ENCODE results near the gene DENND11. TPM values are rescaled to one million over a fixed set of nuclear protein-coding genes. Genes with fewer than 3 reads are reported as not detected.

DENND11 gene
- total RNA-seq, 3 donors from 2014 or later: 14.1 to 49.2 (median 32.1) TPM

DNA sequence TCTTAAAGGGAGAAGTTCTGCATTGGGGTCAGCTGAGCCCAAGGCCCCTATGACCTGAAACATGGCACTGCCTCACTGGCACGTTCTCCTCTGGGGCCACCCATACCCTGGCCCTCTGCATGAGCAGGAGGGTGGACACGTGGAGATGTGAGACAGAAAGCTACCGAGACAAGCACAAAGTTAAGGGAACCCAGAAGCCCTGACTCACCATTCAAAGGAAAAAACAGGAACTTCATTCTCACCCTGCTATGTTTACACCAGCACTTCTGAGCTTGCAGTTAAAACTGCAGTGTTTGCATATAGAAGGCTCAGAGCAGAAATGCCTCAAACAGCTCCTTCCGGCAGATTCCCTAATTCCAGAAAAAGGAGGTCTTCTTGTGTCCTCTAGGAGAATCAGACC is 41.7 kb downstream of the DENND11 start:
- Histone ChIP-seq H3K9me3 (no peaks in the 10 kb centered on the region), H3K4me3 (no peak overlapping the region), H3K27ac (no peak overlapping the region), H3K27me3 (no peaks in the 10 kb centered on the region), H3K36me3 (no peaks in the 10 kb centered on the region), H3K4me1 (no peaks in the 10 kb centered on the region)
- TF ChIP-seq POLR2AphosphoS5 (IDR thresholded peaks at IDR 0.05): no peak
- TF ChIP-seq, protein P1, sequence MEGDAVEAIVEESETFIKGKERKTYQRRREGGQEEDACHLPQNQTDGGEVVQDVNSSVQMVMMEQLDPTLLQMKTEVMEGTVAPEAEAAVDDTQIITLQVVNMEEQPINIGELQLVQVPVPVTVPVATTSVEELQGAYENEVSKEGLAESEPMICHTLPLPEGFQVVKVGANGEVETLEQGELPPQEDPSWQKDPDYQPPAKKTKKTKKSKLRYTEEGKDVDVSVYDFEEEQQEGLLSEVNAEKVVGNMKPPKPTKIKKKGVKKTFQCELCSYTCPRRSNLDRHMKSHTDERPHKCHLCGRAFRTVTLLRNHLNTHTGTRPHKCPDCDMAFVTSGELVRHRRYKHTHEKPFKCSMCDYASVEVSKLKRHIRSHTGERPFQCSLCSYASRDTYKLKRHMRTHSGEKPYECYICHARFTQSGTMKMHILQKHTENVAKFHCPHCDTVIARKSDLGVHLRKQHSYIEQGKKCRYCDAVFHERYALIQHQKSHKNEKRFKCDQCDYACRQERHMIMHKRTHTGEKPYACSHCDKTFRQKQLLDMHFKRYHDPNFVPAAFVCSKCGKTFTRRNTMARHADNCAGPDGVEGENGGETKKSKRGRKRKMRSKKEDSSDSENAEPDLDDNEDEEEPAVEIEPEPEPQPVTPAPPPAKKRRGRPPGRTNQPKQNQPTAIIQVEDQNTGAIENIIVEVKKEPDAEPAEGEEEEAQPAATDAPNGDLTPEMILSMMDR (IDR thresholded peaks at IDR 0.05): no peak
- no peak for TF ChIP-seq POLR2A (IDR thresholded peaks at IDR 0.05)
- DNase-seq (ENCODE audit: low spot score in 2 of 2): no peak
- intact Hi-C loops (cut with DNase I; ENCODE audit: low total_unique reads): no loop called here

DNA sequence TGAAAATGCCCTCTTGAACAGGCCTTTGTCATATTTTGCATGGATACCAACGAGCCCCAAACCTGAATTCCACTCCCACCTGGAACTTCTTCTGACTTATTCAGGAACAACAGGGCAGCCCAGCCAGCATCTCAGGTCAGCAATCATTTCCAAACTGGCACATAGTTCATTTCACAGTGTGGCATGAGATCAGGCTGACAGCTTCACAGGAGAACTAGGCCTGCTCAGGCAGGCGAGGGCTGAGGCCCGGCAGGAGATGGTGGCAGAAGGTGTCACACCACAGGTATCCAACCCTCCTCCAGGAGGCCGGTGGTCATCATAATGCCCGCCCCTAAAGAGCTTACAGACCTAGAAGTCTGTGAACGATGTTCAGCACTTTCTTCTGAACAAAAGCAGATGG is 42.5 kb downstream of the DENND11 start:
- DNase-seq (ENCODE audit: low spot score in 2 of 2): no peak
- Histone ChIP-seq H3K4me3 (no peak overlapping the region), H3K36me3 (no peaks in the 10 kb centered on the region), H3K9me3 (no peaks in the 10 kb centered on the region), H3K27ac (no peak overlapping the region), H3K27me3 (no peaks in the 10 kb centered on the region), H3K4me1 (no peaks in the 10 kb centered on the region)
- intact Hi-C loops (cut with DNase I; ENCODE audit: low total_unique reads): no loop called here
- TF ChIP-seq POLR2A (IDR thresholded peaks at IDR 0.05) (no peak), POLR2AphosphoS5 (IDR thresholded peaks at IDR 0.05) (no peak)
- TF ChIP-seq, protein P1 (IDR thresholded peaks at IDR 0.05): no peak

DNA sequence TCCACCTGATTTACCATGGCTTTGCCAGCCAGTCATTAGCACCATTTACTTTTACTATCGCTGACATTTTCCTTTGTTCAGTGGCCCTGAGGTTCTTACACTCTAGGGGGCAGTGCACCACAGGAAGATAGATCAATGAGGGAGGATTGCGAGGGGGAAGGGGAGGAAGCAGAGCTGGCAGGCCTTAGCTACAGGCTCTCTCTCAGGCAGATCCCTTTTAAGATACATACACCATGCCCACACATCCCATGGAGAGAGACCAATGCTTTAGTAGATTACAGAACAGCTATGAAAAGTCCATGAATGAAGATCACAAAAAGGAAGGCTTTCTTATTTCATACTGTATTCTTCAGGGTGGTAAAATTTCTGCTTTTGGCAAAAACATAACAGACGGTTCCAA is 47.4 kb downstream of the DENND11 start:
- no peaks in the 10 kb centered on the region for H3K36me3 ChIP-seq
- intact Hi-C loops (cut with DNase I; ENCODE audit: low total_unique reads): no loop called here

DNA sequence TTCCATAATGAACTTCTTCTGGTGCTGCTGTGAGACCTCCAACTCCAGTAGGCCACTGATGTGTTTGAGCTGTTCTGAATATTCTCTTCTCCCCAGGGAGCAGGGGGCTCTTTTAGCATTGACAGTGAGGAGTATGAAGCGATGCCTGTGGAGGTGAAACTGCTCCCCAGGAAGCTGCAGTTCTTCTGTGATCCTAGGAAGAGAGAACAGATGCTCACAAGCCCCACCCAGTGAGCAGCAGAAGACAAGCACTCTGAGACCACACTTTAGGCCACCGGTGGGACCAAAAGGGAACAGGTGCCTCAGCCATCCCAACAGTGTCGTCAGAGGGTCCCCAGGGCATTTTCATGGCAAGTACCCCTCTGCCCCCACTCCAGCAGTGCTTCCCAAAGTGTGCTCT is 49.3 kb downstream of the DENND11 start:
- peaks cover 0 to 4% of the 10 kb centered on the region in 2 donors for H3K4me1 ChIP-seq
- H3K4me3 ChIP-seq: no peak overlapping the region
- H3K27ac ChIP-seq: no peak overlapping the region
- intact Hi-C loops (cut with DNase I; ENCODE audit: low total_unique reads): no loop called here
- no peak for DNase-seq (ENCODE audit: low spot score in 2 of 2)
- H3K36me3 ChIP-seq: no peaks in the 10 kb centered on the region
- no peaks in the 10 kb centered on the region for H3K27me3 ChIP-seq
- TF ChIP-seq POLR2AphosphoS5 (IDR thresholded peaks at IDR 0.05) (no peak), POLR2A (IDR thresholded peaks at IDR 0.05) (no peak)
- TF ChIP-seq, protein P1 (IDR thresholded peaks at IDR 0.05): no peak
- no peaks in the 10 kb centered on the region for H3K9me3 ChIP-seq

More for the DNA sequence above, 47.4 kb downstream of the DENND11 start:
- Histone ChIP-seq H3K27ac (no peak overlapping the region), H3K9me3 (no peaks in the 10 kb centered on the region), H3K4me3 (no peak overlapping the region), H3K27me3 (no peaks in the 10 kb centered on the region), H3K4me1 (peaks cover 0 to 4% of the 10 kb centered on the region in 2 donors)
- TF ChIP-seq POLR2A (IDR thresholded peaks at IDR 0.05) (no peak), POLR2AphosphoS5 (IDR thresholded peaks at IDR 0.05) (peak in 1 of 3 donors; percentile 41)
- TF ChIP-seq, protein P1 (IDR thresholded peaks at IDR 0.05): peak; percentile 22 to 60 (median 57)
- peak in 1 of 2 donors; percentile 41 for DNase-seq (ENCODE audit: low spot score in 2 of 2)

Other genes with a start within 250 kb of the DENND11 start
- gene AGK, start 150.8 kb downstream of the DENND11 start, total RNA-seq: 10 to 100 TPM; 14.7 to 33.1 (median 28.5) TPM
- gene WEE2, start 6.2 kb upstream of the DENND11 start, total RNA-seq: not detected
- gene SSBP1, start 36.2 kb upstream of the DENND11 start, total RNA-seq: 100 to 1,000 TPM in 2 of 3 donors, 10 to 100 TPM in 1; 93.4 to 114 (median 112) TPM
- 1 to 10 TPM; 2.2 to 4.8 (median 3.9) TPM for gene TAS2R3, start 61.9 kb upstream of the DENND11 start, total RNA-seq
- 1 to 10 TPM; 1.9 to 4.2 (median 2.0) TPM for gene TAS2R4, start 74.5 kb upstream of the DENND11 start, total RNA-seq
- gene TAS2R5, start 88.1 kb upstream of the DENND11 start, total RNA-seq: 10 to 100 TPM in 1 of 3 donors, 1 to 10 TPM in 2; 2.0 to 10.8 (median 2.4) TPM
- not detected for gene PRSS37, start 139.3 kb upstream of the DENND11 start, total RNA-seq
- under 1 TPM in 1 of 3 donors, not detected in 2; 0.66 TPM for gene OR9A4, start 214.2 kb upstream of the DENND11 start, total RNA-seq
- 1 to 10 TPM in 2 of 3 donors, not detected in 1; 1.6 to 3.2 TPM for gene CLEC5A, start 244.8 kb upstream of the DENND11 start, total RNA-seq

All from breast epithelium (tissue), 4 donors.